Uterus (tissue), 2 donors: ENCODE measurements around the gene ITCH.

Experiments used
- POLR2A ChIP-seq, 2 donors: fragments of 450-650 bp; IDR thresholded peaks; one replicate each; pipeline ENCODE4 v1.6.1; 2016; ENCODE audit warnings: antibody characterized with exemption in 2 of 2, mild to moderate bottlenecking in 1 of 2, moderate library complexity in 1 of 2
- TF ChIP-seq, protein P1 (sequence below), 4 experiments: fragments of 200-600 bp in 2 of 4; fragments of 450-650 bp in 2 of 4; sonication (generic) in 2 of 4; IDR thresholded peaks; one replicate each; pipeline ENCODE4 v1.5.1; 2016 to 2019; ENCODE audit warnings: antibody characterized with exemption in 4 of 4, mild to moderate bottlenecking in 2 of 4, moderate library complexity in 1 of 4

DNA sequence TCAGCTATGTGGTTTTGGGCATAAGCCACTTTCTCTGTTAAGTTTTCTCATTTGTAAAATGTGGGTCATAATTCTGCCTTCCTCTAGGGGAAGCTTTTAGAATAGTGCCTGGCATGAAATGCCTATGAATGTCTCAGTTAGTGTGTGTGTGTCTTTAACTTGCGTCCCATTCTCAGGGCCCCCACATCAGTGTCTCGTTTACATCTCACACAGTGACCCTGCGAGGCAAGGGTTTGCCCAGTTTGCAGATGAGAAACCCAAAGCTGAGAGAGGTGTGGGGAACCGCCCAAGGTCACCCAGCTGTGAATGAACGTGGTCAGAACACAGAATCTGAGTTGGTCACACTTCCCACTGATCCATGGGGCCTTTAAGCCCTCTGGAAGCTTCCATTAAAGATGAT is 167.3 kb downstream of the ITCH start:
- TF ChIP-seq, protein P1, sequence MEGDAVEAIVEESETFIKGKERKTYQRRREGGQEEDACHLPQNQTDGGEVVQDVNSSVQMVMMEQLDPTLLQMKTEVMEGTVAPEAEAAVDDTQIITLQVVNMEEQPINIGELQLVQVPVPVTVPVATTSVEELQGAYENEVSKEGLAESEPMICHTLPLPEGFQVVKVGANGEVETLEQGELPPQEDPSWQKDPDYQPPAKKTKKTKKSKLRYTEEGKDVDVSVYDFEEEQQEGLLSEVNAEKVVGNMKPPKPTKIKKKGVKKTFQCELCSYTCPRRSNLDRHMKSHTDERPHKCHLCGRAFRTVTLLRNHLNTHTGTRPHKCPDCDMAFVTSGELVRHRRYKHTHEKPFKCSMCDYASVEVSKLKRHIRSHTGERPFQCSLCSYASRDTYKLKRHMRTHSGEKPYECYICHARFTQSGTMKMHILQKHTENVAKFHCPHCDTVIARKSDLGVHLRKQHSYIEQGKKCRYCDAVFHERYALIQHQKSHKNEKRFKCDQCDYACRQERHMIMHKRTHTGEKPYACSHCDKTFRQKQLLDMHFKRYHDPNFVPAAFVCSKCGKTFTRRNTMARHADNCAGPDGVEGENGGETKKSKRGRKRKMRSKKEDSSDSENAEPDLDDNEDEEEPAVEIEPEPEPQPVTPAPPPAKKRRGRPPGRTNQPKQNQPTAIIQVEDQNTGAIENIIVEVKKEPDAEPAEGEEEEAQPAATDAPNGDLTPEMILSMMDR (IDR thresholded peaks at IDR 0.05) = no peak
- no peak for TF ChIP-seq POLR2A (IDR thresholded peaks at IDR 0.05)
